Tibial nerve (tissue), 4 donors: ENCODE data around the gene FXYD1.

Experiments used
- CTCF ChIP-seq, 5 experiments: fragments of 200-600 bp in 3 of 5; fragments of 450-650 bp in 2 of 5; sonication (generic) in 3 of 5; IDR thresholded peaks; one replicate each; pipeline ENCODE4 v1.5.1; 2016 to 2019; ENCODE audit warnings: antibody characterized with exemption in 5 of 5, mild to moderate bottlenecking in 3 of 5, moderate library complexity in 2 of 5
- EP300 ChIP-seq, 2 donors: sonication (generic); formaldehyde crosslinking; IDR thresholded peaks; one replicate each; pipeline ENCODE4 v1.6.1; 2017; ENCODE audit warnings: antibody characterized with exemption in 2 of 2, mild to moderate bottlenecking in 1 of 2
- POLR2A ChIP-seq, 2 donors: fragments of 450-650 bp; IDR thresholded peaks; one replicate each; pipeline ENCODE4 v1.6.1; 2017; ENCODE audit warnings: antibody characterized with exemption in 2 of 2, mild to moderate bottlenecking in 2 of 2, moderate library complexity in 2 of 2

- TF ChIP-seq EP300 (IDR thresholded peaks at IDR 0.05): no peak
- TF ChIP-seq CTCF (IDR thresholded peaks at IDR 0.05): no peak
- no peak for TF ChIP-seq POLR2A (IDR thresholded peaks at IDR 0.05)
Measured at GRCh38 chr19:35170359-35171061, 31.9 kb downstream of the FXYD1 start.
